ENCODE measurements around the gene RPL23. TPM values are rescaled to one million over a fixed set of nuclear protein-coding genes. Genes with fewer than 3 reads are reported as not detected.

Gene RPL23
- total RNA-seq, 1 donor from 2014 or later, result 1,156 TPM

- H3K36me3 ChIP-seq, result peaks cover 27% of the 10 kb centered on the region
Observed at GRCh38 chr17:38844261-38844757, 9.2 kb downstream of the RPL23 start.

GRCh38 chr17:38825762-38826247, 27.7 kb downstream of the RPL23 start:
- Histone ChIP-seq H3K36me3 (peaks cover 10% of the 10 kb centered on the region), H3K27ac (peak overlapping the region; percentile 99), H3K4me1 (peaks cover 26% of the 10 kb centered on the region), H3K27me3 (ENCODE audit: low read depth) (no peaks in the 10 kb centered on the region), H3K9me3 (no peaks in the 10 kb centered on the region), H3K4me3 (peak overlapping the region; percentile 84)
- ATAC-seq, result no peak
- intact Hi-C loops (cut with DNase I), result no loop called here
- no peak for TF ChIP-seq CTCF (IDR thresholded peaks at IDR 0.05)
- DNase-seq, result no peak

More at GRCh38 chr17:38844261-38844757, 9.2 kb downstream of the RPL23 start:
- no peaks in the 10 kb centered on the region for H3K27me3 ChIP-seq (ENCODE audit: low read depth)
- no peak for TF ChIP-seq CTCF (IDR thresholded peaks at IDR 0.05)
- intact Hi-C loops (cut with DNase I), result no loop called here
- H3K4me1 ChIP-seq, result no peaks in the 10 kb centered on the region
- DNase-seq (no peak), ATAC-seq (no peak)
- no peak overlapping the region for H3K27ac ChIP-seq
- no peaks in the 10 kb centered on the region for H3K9me3 ChIP-seq
- H3K4me3 ChIP-seq, result no peak overlapping the region

GRCh38 chr17:38824899-38825761, 28.4 kb downstream of the RPL23 start, which contains the start of gene CWC25:
Gene CWC25, minus strand, starts transcription at chr17:38825321. Its CDS starts 138 bp downstream, at chr17:38825183.
- no peak for TF ChIP-seq CTCF (IDR thresholded peaks at IDR 0.05)
- Histone ChIP-seq H3K27ac (peak within 1 kb of the TSS; percentile 99), H3K4me1 (peaks cover 26% of the 10 kb centered on the region), H3K27me3 (ENCODE audit: low read depth) (no peaks in the 10 kb centered on the region), H3K4me3 (peak within 1 kb of the TSS; percentile 84), H3K9me3 (no peaks in the 10 kb centered on the region), H3K36me3 (peaks cover 17% of the 10 kb centered on the region)
- intact Hi-C loops (cut with DNase I), result no loop called here
- ATAC-seq (peak; percentile 94), DNase-seq (peak; percentile 95)

- H3K27me3 ChIP-seq (ENCODE audit: low read depth), result no peaks in the 10 kb centered on the region
- peaks cover 6% of the 10 kb centered on the region for H3K4me1 ChIP-seq
- no peak overlapping the region for H3K27ac ChIP-seq
- H3K9me3 ChIP-seq, result no peaks in the 10 kb centered on the region
- ATAC-seq, result no peak
- intact Hi-C loops (cut with DNase I), result no loop called here
- no peak overlapping the region for H3K4me3 ChIP-seq
- H3K36me3 ChIP-seq, result peaks cover 99% of the 10 kb centered on the region
- no peak for DNase-seq
- no peak for TF ChIP-seq CTCF (IDR thresholded peaks at IDR 0.05)
Observed at GRCh38 chr17:38815576-38816193, 37.8 kb downstream of the RPL23 start.

GRCh38 chr17:38809828-38810227, 43.7 kb downstream of the RPL23 start:
- TF ChIP-seq CTCF (IDR thresholded peaks at IDR 0.05), result no peak
- ATAC-seq (no peak), DNase-seq (no peak)
- no peaks in the 10 kb centered on the region for H3K9me3 ChIP-seq
- no peak overlapping the region for H3K27ac ChIP-seq
- no peaks in the 10 kb centered on the region for H3K4me1 ChIP-seq
- H3K4me3 ChIP-seq, result no peak overlapping the region
- no peaks in the 10 kb centered on the region for H3K27me3 ChIP-seq (ENCODE audit: low read depth)
- H3K36me3 ChIP-seq, result peaks cover 100% of the 10 kb centered on the region
- intact Hi-C loops (cut with DNase I), result no loop called here

All from lower lobe of right lung (tissue), 2 donors.